Large intestine (tissue), 3 donors: ENCODE measurements around the gene ANKRD65. TPM values are rescaled to one million over a fixed set of nuclear protein-coding genes. Genes with fewer than 3 reads are reported as not detected.

Experiments used
- DNase-seq, 2 donors: peaks; one replicate each; pipeline versions ENCODE4 v3.0.0 to v3.0.0-alpha.2; 2013
- H3K27ac ChIP-seq: one replicate; pipeline ENCODE4 v1.5.1; 2013; ENCODE audit warnings: low read length
- H3K27me3 ChIP-seq: 2 replicates; pipeline ENCODE4 v1.6.1; 2013; ENCODE audit warnings: low read length; ENCODE audit not compliant: control insufficient read depth, insufficient read depth
- H3K36me3 ChIP-seq: 2 replicates; pipeline ENCODE4 v1.6.1; 2013; ENCODE audit warnings: low read length; ENCODE audit not compliant: control insufficient read depth, insufficient read depth
- H3K4me1 ChIP-seq: one replicate; pipeline ENCODE4 v1.6.1; 2013; ENCODE audit warnings: low read length; ENCODE audit not compliant: control insufficient read depth, insufficient read depth
- H3K4me3 ChIP-seq: one replicate; pipeline ENCODE4 v1.5.1; 2013; ENCODE audit warnings: low read length
- H3K9me3 ChIP-seq: one replicate; pipeline ENCODE4 v1.6.1; 2013; ENCODE audit warnings: mild to moderate bottlenecking, low read depth, low read length, moderate library complexity; ENCODE audit not compliant: control insufficient read depth
- WGBS: methylation state at CpG from one replicate; pipeline ENCODE4 v1.1.5; 2013; ENCODE audit warnings: low lambda C conversion rate; ENCODE audit not compliant: insufficient coverage; 5-methylcytosine and 5-hydroxymethylcytosine counted together
- polyA plus RNA-seq: library from polyadenylated mRNA; unstranded; fragments of 120-200 nt; gene quantifications from one replicate; pipeline ENCODE4 v1.2.1, GENCODE V29; 2013

The ANKRD65 gene
- polyA plus RNA-seq, 1 donor: 2.6 TPM

DNA sequence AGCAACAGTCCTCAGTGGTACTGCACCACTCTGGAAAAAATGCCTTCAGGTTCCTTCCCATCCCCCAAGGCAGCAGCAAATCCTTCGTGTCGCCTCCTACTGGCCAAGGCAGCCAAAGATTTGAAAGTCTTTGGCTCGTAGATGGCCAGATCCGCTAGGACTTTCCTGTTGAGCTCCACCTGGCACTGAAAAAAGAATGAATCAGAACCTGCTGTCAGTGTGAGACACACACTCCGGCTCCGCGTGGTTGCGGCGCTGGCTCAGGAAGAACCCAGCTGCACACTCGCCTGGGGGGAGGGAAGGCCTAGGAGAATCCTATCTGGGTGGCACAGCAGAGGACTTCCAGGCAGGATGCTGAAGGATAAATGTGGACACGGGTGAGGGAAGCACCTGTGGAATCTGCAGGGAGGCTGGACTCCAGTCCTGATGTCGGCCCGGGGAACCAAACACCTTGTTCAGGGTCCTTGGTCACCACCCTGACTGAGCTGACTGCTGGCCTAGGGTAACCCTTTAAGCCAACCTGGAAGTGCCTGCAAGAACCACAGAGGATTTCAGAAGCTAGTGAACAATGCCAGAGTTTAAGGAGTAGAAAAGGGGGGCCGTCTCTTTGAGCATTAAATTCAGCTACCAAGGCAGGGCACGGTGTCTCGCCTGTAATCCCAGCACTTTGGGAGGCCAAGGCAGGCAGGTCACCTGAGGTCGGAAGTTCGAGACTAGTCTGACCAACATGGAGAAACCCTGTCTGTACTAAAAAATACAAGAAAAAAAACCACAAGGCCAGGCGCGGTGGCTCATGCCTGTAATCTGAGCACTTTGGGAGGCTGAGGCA lies 18.8 kb downstream of the ANKRD65 start:
- H3K9me3 ChIP-seq: no peaks in the 10 kb centered on the region
- WGBS: 90% methylated on average over 4 of the region's 20 CpGs
- H3K27me3 ChIP-seq: no peaks in the 10 kb centered on the region
- DNase-seq: peak in 1 of 2 donors; percentile 35
- H3K27ac ChIP-seq: no peak overlapping the region
- no peak overlapping the region for H3K4me3 ChIP-seq
- peaks cover 48% of the 10 kb centered on the region for H3K36me3 ChIP-seq
- peaks cover 35% of the 10 kb centered on the region for H3K4me1 ChIP-seq

DNA sequence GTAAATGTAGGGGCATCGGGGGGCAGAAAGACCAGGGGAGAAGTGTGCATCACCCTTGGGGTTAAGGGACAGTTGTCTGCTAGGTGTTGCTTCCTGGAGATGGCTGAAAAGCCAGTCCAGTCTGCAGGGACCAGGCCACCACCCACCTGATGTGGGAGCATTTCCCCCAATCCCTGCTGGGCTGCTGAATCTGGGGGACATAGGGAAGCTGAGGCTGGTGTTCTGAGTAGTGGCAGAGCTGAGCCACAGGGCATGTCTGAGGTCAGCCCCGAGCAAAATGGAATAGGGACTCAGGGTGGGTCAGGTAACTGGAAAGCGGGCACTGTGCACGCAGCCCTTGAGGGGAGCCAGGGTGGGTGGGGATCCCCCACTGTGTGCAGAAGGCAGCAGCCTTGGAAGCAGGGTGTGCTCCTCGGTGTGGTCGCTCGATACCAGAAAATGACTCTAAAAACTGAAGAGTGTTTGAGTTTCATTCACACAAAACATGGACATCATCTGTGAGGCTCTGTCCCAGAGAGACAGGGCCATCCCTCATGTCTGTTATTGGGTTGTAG lies 19.5 kb downstream of the ANKRD65 start:
- WGBS: 80% methylated on average over 1 of the region's 7 CpGs
- peaks cover 37% of the 10 kb centered on the region for H3K4me1 ChIP-seq
- peaks cover 53% of the 10 kb centered on the region for H3K36me3 ChIP-seq
- H3K27ac ChIP-seq: peak overlapping the region; percentile 30
- H3K4me3 ChIP-seq: no peak overlapping the region
- no peak for DNase-seq
- H3K27me3 ChIP-seq: no peaks in the 10 kb centered on the region
- H3K9me3 ChIP-seq: no peaks in the 10 kb centered on the region

DNA sequence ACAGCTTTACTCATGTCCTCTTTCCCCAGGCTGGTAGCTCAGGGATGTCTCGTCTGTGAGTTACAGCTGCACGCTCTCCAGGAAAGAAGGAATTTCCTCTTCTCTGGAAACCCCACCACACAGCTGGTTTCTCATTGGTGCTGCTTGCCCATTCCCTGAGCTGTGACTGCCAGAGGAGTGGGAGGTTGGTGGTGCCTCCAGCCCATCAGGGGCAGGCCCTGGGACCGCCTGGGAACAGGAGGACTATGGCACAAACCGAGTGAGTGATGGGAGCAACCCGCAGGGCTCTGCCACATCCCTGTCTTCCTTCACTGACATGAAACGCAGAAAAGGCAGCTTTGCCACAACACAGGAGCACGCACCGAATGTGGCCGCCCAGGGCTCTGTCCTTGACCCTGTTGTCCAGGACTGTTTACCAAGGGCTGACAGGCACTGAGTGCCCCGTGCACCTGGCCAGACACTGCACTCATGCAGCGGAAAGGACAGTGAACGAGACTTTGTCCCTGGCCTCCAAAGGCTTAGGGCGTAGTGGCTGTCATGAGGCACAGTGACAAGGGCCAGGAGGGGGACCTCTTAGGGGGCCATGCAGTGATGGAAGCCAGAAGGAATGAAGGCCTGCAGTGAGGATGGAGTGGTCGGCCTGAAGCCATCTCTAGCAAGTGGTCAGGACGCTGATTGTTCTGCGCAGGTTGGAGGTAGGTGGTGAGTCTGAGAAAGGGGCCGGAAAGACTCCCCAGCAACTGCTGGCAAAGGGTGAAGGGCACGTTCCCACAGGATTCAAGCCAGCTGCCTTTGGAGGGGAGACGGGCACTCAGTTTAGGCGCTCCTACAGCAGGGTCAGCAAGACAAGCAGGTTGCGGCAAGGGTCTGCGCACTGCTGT lies 20.3 kb downstream of the ANKRD65 start:
- WGBS: no CpG with 5 or more reads among the region's 22 CpGs
- Histone ChIP-seq H3K4me3 (peak overlapping the region; percentile 95), H3K36me3 (peaks cover 54% of the 10 kb centered on the region), H3K4me1 (peaks cover 31% of the 10 kb centered on the region), H3K9me3 (no peaks in the 10 kb centered on the region), H3K27ac (peak overlapping the region; percentile 72), H3K27me3 (no peaks in the 10 kb centered on the region)
- DNase-seq: peak in 1 of 2 donors; percentile 66

DNA sequence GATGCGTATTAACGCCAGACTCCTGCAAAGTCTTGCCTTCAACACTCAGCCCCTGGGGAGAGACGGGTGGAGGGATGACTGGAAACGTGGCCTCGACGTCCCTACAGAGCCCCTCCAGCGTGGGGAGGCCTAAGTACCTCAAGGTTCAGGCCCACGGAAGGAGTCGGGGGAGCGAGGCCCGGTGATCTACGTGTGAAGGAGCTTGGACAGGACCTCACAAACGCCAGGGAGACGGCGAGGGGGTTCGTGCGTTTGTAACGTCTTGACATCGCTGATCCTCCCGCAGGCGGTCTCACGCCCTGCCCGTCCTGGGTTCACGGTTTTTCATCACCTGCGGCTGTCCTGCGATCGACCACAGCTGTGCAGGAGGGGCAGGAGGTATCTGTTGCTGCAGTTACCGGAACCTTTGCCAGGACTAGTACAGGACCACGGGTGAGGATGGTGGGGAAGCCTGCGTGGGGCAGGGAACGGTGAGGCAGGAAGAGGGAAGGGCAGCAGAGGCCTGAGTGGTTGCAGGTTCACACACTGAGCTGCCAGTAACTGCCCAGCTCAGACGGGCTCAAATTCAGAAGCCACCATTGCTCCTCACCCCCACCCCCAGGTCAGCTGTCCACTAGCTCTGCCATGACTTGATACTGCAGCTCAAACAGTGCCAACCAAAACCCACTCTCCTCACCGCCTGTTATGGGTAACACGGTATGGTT lies 21.1 kb downstream of the ANKRD65 start:
- Histone ChIP-seq H3K27me3 (no peaks in the 10 kb centered on the region), H3K27ac (peak overlapping the region; percentile 72), H3K9me3 (no peaks in the 10 kb centered on the region), H3K4me1 (peaks cover 27% of the 10 kb centered on the region), H3K36me3 (peaks cover 54% of the 10 kb centered on the region), H3K4me3 (peak overlapping the region; percentile 95)
- peak in 1 of 2 donors; percentile 29 for DNase-seq
- no CpG with 5 or more reads among the region's 34 CpGs for WGBS

DNA sequence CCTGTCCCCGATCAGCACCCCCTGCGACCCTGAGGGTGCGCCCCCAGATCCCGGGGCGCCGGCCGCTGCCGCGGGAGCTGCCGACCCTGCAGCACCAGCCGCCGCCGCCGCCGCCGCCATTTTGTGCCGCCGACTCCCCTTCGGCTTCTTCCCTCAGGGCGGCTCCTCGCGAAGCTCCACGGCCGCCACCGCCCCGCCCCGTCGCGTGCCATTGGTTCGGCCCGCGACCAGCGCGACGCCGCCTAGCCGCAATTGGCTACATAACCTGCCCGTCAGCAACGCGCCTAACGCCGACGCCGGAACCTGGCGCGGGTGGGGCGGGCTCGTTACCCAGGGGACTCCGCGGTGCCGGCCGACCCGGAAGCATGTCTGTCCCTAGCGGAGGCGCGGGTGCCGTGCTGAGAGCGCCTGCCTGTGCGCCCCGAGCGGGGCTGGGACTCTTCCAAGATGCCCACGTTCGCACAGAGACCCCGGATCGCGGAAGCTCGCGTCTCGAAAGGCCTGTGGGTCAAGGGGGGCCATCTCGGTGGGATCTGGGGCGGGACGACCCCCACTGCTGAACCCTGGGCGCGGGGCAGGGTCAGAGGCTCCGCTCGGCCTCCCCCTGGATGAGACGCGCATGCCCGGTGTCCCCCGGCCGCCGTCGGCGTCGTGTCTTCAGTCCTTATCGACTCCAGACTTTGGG lies 21.7 kb downstream of the ANKRD65 start, which contains the start of gene CCNL2:
Gene CCNL2, minus strand, starts transcription at position 149 of the 685 bp plus-strand sequence. Its CDS starts 29 bp downstream, at position 120.
- Histone ChIP-seq H3K27ac (peak within 1 kb of the TSS; percentile 72), H3K4me1 (peaks cover 27% of the 10 kb centered on the region), H3K36me3 (peaks cover 53% of the 10 kb centered on the region), H3K9me3 (no peaks in the 10 kb centered on the region), H3K4me3 (peak within 1 kb of the TSS; percentile 97), H3K27me3 (no peaks in the 10 kb centered on the region)
- peak; percentile 98 to 99 for DNase-seq
- WGBS: no CpG with 5 or more reads among the region's 86 CpGs

DNA sequence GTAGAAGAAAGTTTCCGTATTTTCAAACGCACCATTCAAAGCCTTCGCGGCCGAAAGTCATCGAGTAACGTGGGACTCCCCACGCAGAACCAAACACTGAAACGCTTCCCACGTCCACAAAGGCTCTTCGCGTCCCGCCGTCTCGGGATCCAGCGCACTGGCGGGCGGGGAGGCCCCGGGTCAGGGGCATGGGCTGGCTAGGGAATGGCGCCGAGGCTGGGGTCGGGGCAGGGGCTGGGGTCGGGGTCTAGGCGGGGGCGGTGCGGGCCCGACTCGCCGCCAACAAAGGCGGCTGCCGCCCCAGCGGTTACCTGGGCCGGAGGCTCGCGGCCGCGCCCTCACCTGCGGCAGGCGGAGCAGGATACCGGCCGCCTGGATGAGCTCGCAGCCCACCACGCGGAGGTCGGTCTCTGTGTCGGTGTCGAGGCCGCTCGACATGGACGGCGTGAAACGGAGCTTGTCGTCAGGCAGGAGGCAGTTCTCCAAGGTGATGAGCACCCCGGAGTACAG lies 22.3 kb downstream of the ANKRD65 start:
- peak overlapping the region; percentile 64 for H3K27ac ChIP-seq
- H3K4me3 ChIP-seq: peak overlapping the region; percentile 97
- WGBS: no CpG with 5 or more reads among the region's 54 CpGs
- H3K4me1 ChIP-seq: peaks cover 27% of the 10 kb centered on the region
- no peaks in the 10 kb centered on the region for H3K27me3 ChIP-seq
- no peaks in the 10 kb centered on the region for H3K9me3 ChIP-seq
- no peak for DNase-seq
- H3K36me3 ChIP-seq: peaks cover 56% of the 10 kb centered on the region

DNA sequence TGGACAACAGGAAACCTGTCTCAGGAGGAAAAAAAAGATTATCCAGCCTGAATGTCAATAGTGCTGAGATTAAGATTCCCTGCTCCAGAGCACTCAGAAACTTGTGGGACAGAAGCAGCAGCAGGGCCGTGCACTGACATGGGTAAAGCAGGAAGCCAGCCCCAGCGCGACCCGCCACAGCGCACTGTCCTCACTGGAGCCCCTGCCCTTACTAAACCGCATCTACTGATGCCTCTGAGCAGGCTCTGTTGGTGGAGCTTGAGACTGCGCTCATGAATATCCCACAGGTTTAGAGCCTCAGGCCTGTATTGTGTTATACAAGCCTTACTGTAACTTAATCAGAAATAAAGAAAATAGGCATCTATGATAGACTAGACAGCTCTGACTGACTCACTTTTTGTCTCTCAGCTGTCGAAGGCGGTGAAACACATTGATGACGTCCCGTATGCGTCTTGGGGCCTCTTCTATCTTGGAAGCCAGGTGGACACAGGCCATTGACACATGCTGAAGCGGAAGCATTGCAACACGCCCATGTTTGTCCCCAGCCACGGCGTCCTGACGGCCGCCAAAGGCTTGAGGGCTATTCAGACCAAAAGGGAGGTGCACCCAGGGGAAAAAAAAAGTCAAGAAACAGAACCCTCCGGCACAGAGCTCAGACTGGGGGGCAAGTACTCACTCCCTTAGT lies 23.1 kb downstream of the ANKRD65 start:
- DNase-seq: peak in 1 of 2 donors; percentile 33
- no CpG with 5 or more reads among the region's 19 CpGs for WGBS
- no peaks in the 10 kb centered on the region for H3K27me3 ChIP-seq
- peaks cover 27% of the 10 kb centered on the region for H3K4me1 ChIP-seq
- no peaks in the 10 kb centered on the region for H3K9me3 ChIP-seq
- peak overlapping the region; percentile 97 for H3K4me3 ChIP-seq
- H3K27ac ChIP-seq: no peak overlapping the region
- H3K36me3 ChIP-seq: peaks cover 60% of the 10 kb centered on the region

DNA sequence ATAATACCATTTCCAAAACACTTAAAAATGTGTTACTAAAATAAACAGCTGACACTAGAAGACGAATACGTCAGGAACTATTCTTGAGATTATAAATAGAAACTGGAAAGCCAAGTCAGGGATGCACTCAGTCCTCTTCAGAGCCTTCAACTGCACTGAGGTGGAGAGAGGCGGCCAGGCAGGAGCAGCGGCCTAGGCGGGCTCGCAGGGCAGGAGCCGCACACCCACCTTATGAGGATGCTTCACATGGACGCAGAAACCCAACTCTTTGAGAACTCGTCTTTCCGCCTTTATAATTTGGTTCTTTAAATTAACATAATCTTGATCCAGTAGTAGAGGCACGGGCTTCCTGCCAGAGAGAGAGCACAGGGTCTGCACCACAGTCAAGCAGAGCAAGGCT lies 25.9 kb downstream of the ANKRD65 start:
- H3K4me1 ChIP-seq: peaks cover 16% of the 10 kb centered on the region
- H3K27ac ChIP-seq: no peak overlapping the region
- no peak for DNase-seq
- H3K27me3 ChIP-seq: no peaks in the 10 kb centered on the region
- H3K9me3 ChIP-seq: no peaks in the 10 kb centered on the region
- no peak overlapping the region for H3K4me3 ChIP-seq
- H3K36me3 ChIP-seq: peaks cover 66% of the 10 kb centered on the region
- no CpG with 5 or more reads among the region's 11 CpGs for WGBS

DNA sequence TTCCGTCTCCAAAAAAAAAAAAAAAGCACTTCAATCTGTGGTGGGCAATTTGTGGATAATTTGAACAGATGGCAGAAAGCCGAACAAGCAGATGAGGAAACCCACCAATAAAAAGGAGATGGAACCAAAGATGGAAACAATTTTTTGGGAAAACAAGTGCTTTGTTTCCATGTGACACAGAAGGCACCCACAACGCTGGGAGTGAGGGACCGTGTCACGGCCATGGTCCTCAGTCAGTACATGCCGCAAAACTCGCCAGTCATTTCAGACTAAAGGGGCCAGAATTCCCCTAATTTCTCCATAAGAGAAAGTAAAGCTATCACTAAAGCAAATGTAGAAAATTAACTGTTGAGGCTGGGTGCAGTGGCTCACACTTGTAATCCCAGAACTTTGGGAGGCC lies 27.0 kb downstream of the ANKRD65 start:
- no peaks in the 10 kb centered on the region for H3K9me3 ChIP-seq
- H3K27ac ChIP-seq: no peak overlapping the region
- peaks cover 75% of the 10 kb centered on the region for H3K36me3 ChIP-seq
- 100% methylated on average over 2 of the region's 7 CpGs for WGBS
- no peak for DNase-seq
- no peak overlapping the region for H3K4me3 ChIP-seq
- H3K4me1 ChIP-seq: peaks cover 12% of the 10 kb centered on the region
- H3K27me3 ChIP-seq: no peaks in the 10 kb centered on the region
